Measurements from ENCODE around the gene CCBE1.

- TF ChIP-seq CTCF (IDR thresholded peaks at IDR 0.05; ENCODE audit: insufficient read depth, low read depth, low read length) (no peak), EZH2 (IDR thresholded peaks at IDR 0.05; ENCODE audit: insufficient read depth, low read length) (no peak)
These were observed 21.9 kb downstream of the CCBE1 start for GRCh38 chr18:59675346-59675745.
